ENCODE results near the gene MMP24.

DNA sequence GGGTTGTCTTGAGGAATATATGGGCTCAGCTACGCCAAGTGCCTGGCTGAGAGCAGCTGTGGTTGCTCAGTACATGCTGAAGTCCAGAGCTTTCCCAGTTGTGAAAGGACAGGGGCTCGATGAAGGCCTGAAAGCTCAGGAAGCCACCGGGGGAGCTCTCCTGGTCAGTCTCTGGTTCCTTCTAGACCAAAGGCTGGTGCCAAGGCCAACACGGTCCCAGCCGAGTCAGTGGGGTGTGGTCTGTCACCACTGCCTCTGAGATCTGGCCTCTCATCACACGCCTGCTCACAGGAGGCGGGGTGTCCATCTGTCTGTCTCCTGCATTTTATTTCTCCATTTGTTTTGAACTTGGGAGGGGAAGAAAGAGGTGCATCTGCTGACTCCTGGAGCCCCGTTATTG is 70.7 kb downstream of the MMP24 start:
- TF ChIP-seq POLR2AphosphoS5 (IDR thresholded peaks at IDR 0.05), result no peak
- TF ChIP-seq, protein P1, sequence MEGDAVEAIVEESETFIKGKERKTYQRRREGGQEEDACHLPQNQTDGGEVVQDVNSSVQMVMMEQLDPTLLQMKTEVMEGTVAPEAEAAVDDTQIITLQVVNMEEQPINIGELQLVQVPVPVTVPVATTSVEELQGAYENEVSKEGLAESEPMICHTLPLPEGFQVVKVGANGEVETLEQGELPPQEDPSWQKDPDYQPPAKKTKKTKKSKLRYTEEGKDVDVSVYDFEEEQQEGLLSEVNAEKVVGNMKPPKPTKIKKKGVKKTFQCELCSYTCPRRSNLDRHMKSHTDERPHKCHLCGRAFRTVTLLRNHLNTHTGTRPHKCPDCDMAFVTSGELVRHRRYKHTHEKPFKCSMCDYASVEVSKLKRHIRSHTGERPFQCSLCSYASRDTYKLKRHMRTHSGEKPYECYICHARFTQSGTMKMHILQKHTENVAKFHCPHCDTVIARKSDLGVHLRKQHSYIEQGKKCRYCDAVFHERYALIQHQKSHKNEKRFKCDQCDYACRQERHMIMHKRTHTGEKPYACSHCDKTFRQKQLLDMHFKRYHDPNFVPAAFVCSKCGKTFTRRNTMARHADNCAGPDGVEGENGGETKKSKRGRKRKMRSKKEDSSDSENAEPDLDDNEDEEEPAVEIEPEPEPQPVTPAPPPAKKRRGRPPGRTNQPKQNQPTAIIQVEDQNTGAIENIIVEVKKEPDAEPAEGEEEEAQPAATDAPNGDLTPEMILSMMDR (IDR thresholded peaks at IDR 0.05), result no peak
- no peak for TF ChIP-seq EP300 (IDR thresholded peaks at IDR 0.05; ENCODE audit: low read depth)
- TF ChIP-seq POLR2A (IDR thresholded peaks at IDR 0.05), result no peak
